ENCODE results near the gene DTNB.

DNA sequence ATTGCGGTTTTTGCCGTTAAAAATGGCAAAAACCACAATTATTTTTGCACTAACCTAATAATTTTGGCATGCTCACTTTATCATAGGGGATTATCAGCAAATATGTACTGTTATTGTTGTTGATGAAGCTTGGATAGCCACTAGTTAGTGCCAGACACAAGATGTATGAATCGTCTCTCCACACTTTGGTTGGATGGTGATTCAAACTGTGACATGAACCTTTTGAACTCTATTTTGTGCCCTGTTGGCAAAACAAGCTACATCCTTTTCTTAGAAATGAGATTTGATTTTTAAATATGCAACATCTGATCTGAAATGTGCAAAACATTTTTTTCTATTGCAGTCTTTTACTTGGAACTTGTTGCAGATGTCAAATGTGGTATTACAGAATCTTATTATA lies 48.8 kb upstream of the DTNB start:
- TF ChIP-seq, protein P1, sequence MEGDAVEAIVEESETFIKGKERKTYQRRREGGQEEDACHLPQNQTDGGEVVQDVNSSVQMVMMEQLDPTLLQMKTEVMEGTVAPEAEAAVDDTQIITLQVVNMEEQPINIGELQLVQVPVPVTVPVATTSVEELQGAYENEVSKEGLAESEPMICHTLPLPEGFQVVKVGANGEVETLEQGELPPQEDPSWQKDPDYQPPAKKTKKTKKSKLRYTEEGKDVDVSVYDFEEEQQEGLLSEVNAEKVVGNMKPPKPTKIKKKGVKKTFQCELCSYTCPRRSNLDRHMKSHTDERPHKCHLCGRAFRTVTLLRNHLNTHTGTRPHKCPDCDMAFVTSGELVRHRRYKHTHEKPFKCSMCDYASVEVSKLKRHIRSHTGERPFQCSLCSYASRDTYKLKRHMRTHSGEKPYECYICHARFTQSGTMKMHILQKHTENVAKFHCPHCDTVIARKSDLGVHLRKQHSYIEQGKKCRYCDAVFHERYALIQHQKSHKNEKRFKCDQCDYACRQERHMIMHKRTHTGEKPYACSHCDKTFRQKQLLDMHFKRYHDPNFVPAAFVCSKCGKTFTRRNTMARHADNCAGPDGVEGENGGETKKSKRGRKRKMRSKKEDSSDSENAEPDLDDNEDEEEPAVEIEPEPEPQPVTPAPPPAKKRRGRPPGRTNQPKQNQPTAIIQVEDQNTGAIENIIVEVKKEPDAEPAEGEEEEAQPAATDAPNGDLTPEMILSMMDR (IDR thresholded peaks at IDR 0.05) = no peak
- TF ChIP-seq POLR2A (IDR thresholded peaks at IDR 0.05) = no peak

Measured in uterus (tissue), 2 donors.